ENCODE measurements around the gene CDH23.
"Not testable (repeated sequence)": the region's sequence is repeated elsewhere in the genome, so short reads cannot be mapped to it uniquely, and the experiment has no call there.

The CDH23 gene

GRCh38 chr10:71597821-71598498, 201.2 kb downstream of the CDH23 start:
- no peak for TF ChIP-seq CTCF (IDR thresholded peaks at IDR 0.05; ENCODE audit: control insufficient read depth, extremely low read depth, insufficient read depth)
- no peak overlapping the region for H3K4me3 ChIP-seq (ENCODE audit: low read depth, low read length)
- no peak for DNase-seq (ENCODE audit: low read depth)

- TF ChIP-seq CTCF (IDR thresholded peaks at IDR 0.05; ENCODE audit: control insufficient read depth, extremely low read depth, insufficient read depth): no peak
- DNase-seq (ENCODE audit: low read depth): peak; percentile 27
- no peak overlapping the region for H3K4me3 ChIP-seq (ENCODE audit: low read depth, low read length)
These were observed 201.9 kb downstream of the CDH23 start for GRCh38 chr10:71598621-71599055.

GRCh38 chr10:71599518-71599917, 202.8 kb downstream of the CDH23 start:
- DNase-seq (ENCODE audit: low read depth): no peak

GRCh38 chr10:71600242-71600641, 203.5 kb downstream of the CDH23 start:
- DNase-seq (ENCODE audit: low read depth); H3K4me3 ChIP-seq (ENCODE audit: low read depth, low read length): not testable (repeated sequence)

More at GRCh38 chr10:71599518-71599917, 202.8 kb downstream of the CDH23 start:
- H3K4me3 ChIP-seq (ENCODE audit: low read depth, low read length): no peak overlapping the region
- no peak for TF ChIP-seq CTCF (IDR thresholded peaks at IDR 0.05; ENCODE audit: control insufficient read depth, extremely low read depth, insufficient read depth)

- DNase-seq (ENCODE audit: low read depth): no peak
- H3K4me3 ChIP-seq (ENCODE audit: low read depth, low read length): no peak overlapping the region
- no peak for TF ChIP-seq CTCF (IDR thresholded peaks at IDR 0.05; ENCODE audit: control insufficient read depth, extremely low read depth, insufficient read depth)
These were observed 204.1 kb downstream of the CDH23 start for GRCh38 chr10:71600849-71601248.

- H3K4me3 ChIP-seq (ENCODE audit: low read depth, low read length): no peak overlapping the region
- TF ChIP-seq CTCF (IDR thresholded peaks at IDR 0.05; ENCODE audit: control insufficient read depth, extremely low read depth, insufficient read depth): no peak
- DNase-seq (ENCODE audit: low read depth): no peak
These were observed 204.6 kb downstream of the CDH23 start for GRCh38 chr10:71601273-71601672.

- DNase-seq (ENCODE audit: low read depth): peak; percentile 80
- H3K4me3 ChIP-seq (ENCODE audit: low read depth, low read length): no peak overlapping the region
- no peak for TF ChIP-seq CTCF (IDR thresholded peaks at IDR 0.05; ENCODE audit: control insufficient read depth, extremely low read depth, insufficient read depth)
These were observed 206.4 kb downstream of the CDH23 start for GRCh38 chr10:71603150-71603549.
